Mucosa of stomach (tissue), 1 donor: ENCODE measurements around the gene COQ7.

Experiments used
- H3K27me3 ChIP-seq: one replicate; pipeline ENCODE4 v1.7.0; 2013; ENCODE audit warnings: mild to moderate bottlenecking, low read length; ENCODE audit not compliant: control insufficient read depth, insufficient read depth
- H3K36me3 ChIP-seq: one replicate; pipeline ENCODE4 v1.7.0; 2013; ENCODE audit warnings: low read length; ENCODE audit not compliant: control insufficient read depth, insufficient read depth
- H3K4me1 ChIP-seq: one replicate; pipeline ENCODE4 v1.7.0; 2013; ENCODE audit warnings: mild to moderate bottlenecking, low read length; ENCODE audit not compliant: control insufficient read depth, insufficient read depth
- H3K4me3 ChIP-seq: one replicate; pipeline ENCODE4 v1.7.0; 2013; ENCODE audit warnings: low read length
- H3K9ac ChIP-seq: one replicate; pipeline ENCODE4 v1.7.0; 2013; ENCODE audit warnings: mild to moderate bottlenecking, low read length, moderate library complexity
- H3K9me3 ChIP-seq: one replicate; pipeline ENCODE4 v1.7.0; 2013; ENCODE audit warnings: mild to moderate bottlenecking, low read length, moderate library complexity; ENCODE audit not compliant: control insufficient read depth
- donor health status: Pancreatic carcinoma.

The COQ7 gene

GRCh38 chr16:19088341-19088916, 21.0 kb downstream of the COQ7 start:
- no peaks in the 10 kb centered on the region for H3K27me3 ChIP-seq
- H3K9me3 ChIP-seq = no peaks in the 10 kb centered on the region
- H3K4me3 ChIP-seq = no peak overlapping the region
- H3K9ac ChIP-seq = no peak overlapping the region
- peaks cover 22% of the 10 kb centered on the region for H3K4me1 ChIP-seq
- H3K36me3 ChIP-seq = no peaks in the 10 kb centered on the region

GRCh38 chr16:19089410-19089955, 22.1 kb downstream of the COQ7 start:
- Histone ChIP-seq H3K27me3 (no peaks in the 10 kb centered on the region), H3K4me3 (no peak overlapping the region), H3K4me1 (peaks cover 33% of the 10 kb centered on the region), H3K36me3 (no peaks in the 10 kb centered on the region), H3K9me3 (no peaks in the 10 kb centered on the region), H3K9ac (no peak overlapping the region)

- Histone ChIP-seq H3K9me3 (no peaks in the 10 kb centered on the region), H3K4me1 (peaks cover 32% of the 10 kb centered on the region), H3K36me3 (no peaks in the 10 kb centered on the region), H3K9ac (no peak overlapping the region), H3K4me3 (no peak overlapping the region), H3K27me3 (no peaks in the 10 kb centered on the region)
These were observed 23.5 kb downstream of the COQ7 start for GRCh38 chr16:19090916-19091315.

GRCh38 chr16:19092653-19093410, 25.4 kb downstream of the COQ7 start:
- no peak overlapping the region for H3K4me3 ChIP-seq
- no peaks in the 10 kb centered on the region for H3K9me3 ChIP-seq
- H3K9ac ChIP-seq = no peak overlapping the region

GRCh38 chr16:19093631-19094541, 26.5 kb downstream of the COQ7 start:
- Histone ChIP-seq H3K4me3 (no peak overlapping the region), H3K9ac (no peak overlapping the region), H3K36me3 (no peaks in the 10 kb centered on the region), H3K27me3 (no peaks in the 10 kb centered on the region), H3K4me1 (peaks cover 27% of the 10 kb centered on the region), H3K9me3 (no peaks in the 10 kb centered on the region)

More at GRCh38 chr16:19092653-19093410, 25.4 kb downstream of the COQ7 start:
- Histone ChIP-seq H3K4me1 (peaks cover 27% of the 10 kb centered on the region), H3K27me3 (no peaks in the 10 kb centered on the region), H3K36me3 (no peaks in the 10 kb centered on the region)

GRCh38 chr16:19094542-19095365, 27.3 kb downstream of the COQ7 start:
- Histone ChIP-seq H3K36me3 (no peaks in the 10 kb centered on the region), H3K27me3 (no peaks in the 10 kb centered on the region), H3K4me3 (no peak overlapping the region), H3K4me1 (peaks cover 27% of the 10 kb centered on the region), H3K9me3 (no peaks in the 10 kb centered on the region), H3K9ac (no peak overlapping the region)

- H3K36me3 ChIP-seq = no peaks in the 10 kb centered on the region
- no peak overlapping the region for H3K9ac ChIP-seq
- H3K4me3 ChIP-seq = no peak overlapping the region
- H3K9me3 ChIP-seq = no peaks in the 10 kb centered on the region
- peaks cover 27% of the 10 kb centered on the region for H3K4me1 ChIP-seq
- H3K27me3 ChIP-seq = no peaks in the 10 kb centered on the region
These were observed 28.2 kb downstream of the COQ7 start for GRCh38 chr16:19095654-19096053.

GRCh38 chr16:19098173-19098572, 30.8 kb downstream of the COQ7 start:
- H3K27me3 ChIP-seq = no peaks in the 10 kb centered on the region
- H3K9me3 ChIP-seq = no peaks in the 10 kb centered on the region
- H3K9ac ChIP-seq = no peak overlapping the region
- H3K4me3 ChIP-seq = no peak overlapping the region
- no peaks in the 10 kb centered on the region for H3K36me3 ChIP-seq
- H3K4me1 ChIP-seq = peaks cover 17% of the 10 kb centered on the region

- H3K9ac ChIP-seq = no peak overlapping the region
- H3K9me3 ChIP-seq = no peaks in the 10 kb centered on the region
- no peaks in the 10 kb centered on the region for H3K36me3 ChIP-seq
- H3K4me3 ChIP-seq = no peak overlapping the region
- H3K27me3 ChIP-seq = no peaks in the 10 kb centered on the region
- peaks cover 2% of the 10 kb centered on the region for H3K4me1 ChIP-seq
These were observed 34.9 kb downstream of the COQ7 start for GRCh38 chr16:19102187-19102872.

GRCh38 chr16:19104607-19105006, 37.2 kb downstream of the COQ7 start:
- H3K4me3 ChIP-seq = no peak overlapping the region
- no peaks in the 10 kb centered on the region for H3K9me3 ChIP-seq
- no peak overlapping the region for H3K9ac ChIP-seq
- no peaks in the 10 kb centered on the region for H3K36me3 ChIP-seq
- peaks cover 23% of the 10 kb centered on the region for H3K4me1 ChIP-seq
- H3K27me3 ChIP-seq = no peaks in the 10 kb centered on the region

- Histone ChIP-seq H3K27me3 (no peaks in the 10 kb centered on the region), H3K9me3 (no peaks in the 10 kb centered on the region), H3K4me3 (no peak overlapping the region), H3K4me1 (peaks cover 26% of the 10 kb centered on the region), H3K9ac (no peak overlapping the region), H3K36me3 (no peaks in the 10 kb centered on the region)
These were observed 37.7 kb downstream of the COQ7 start for GRCh38 chr16:19105131-19105530.
